Measurements from ENCODE around the gene HOMER1. TPM values are rescaled to one million over a fixed set of nuclear protein-coding genes. Genes with fewer than 3 reads are reported as not detected.

HOMER1 gene
- total and polyA plus RNA-seq, 9 of the 15 experiments (the other 6 are each of a cell fraction or from before 2014, with no cell fraction given), result 6.3 to 39.9 (median 9.9) TPM

GRCh38 chr5:79514391-79515105 is 614 bp upstream of the HOMER1 start (continued):
- TF ChIP-seq ZNF561 (CRISPR knock-in tag; conservative IDR thresholded peaks at IDR 0.05) (no peak), TARDBP (IDR thresholded peaks at IDR 0.05) (peak; percentile 100), MAFK (IDR thresholded peaks at IDR 0.05; ENCODE audit: low read length) (peak; percentile 76), ZNF609 (CRISPR knock-in tag; IDR thresholded peaks at IDR 0.05; ENCODE audit: borderline replicate concordance) (peak; percentile 68; the same call in 1 of the 2 replicates), ZKSCAN1 (IDR thresholded peaks at IDR 0.05; ENCODE audit: low read depth, low read length) (no peak; the same call in 1 of the 2 replicates), STAT5B (CRISPR knock-in tag; IDR thresholded peaks at IDR 0.05) (no peak), MXI1 (IDR thresholded peaks at IDR 0.05; ENCODE audit: low read depth, low read length) (peak; percentile 90), TRIM28 (IDR thresholded peaks at IDR 0.05) (peak; percentile 72; the same call in 1 of the 2 replicates), ZBTB49 (CRISPR knock-in tag; IDR thresholded peaks at IDR 0.05; ENCODE audit: borderline replicate concordance) (no peak), ZNF592 (IDR thresholded peaks at IDR 0.05) (no peak), CSDE1 (IDR thresholded peaks at IDR 0.05) (peak in 1 of 2 experiments; percentile 93; a peak in 2 of 4 replicates), TCF7 (IDR thresholded peaks at IDR 0.05; ENCODE audit: borderline replicate concordance) (no peak; the same call in 1 of the 2 replicates), TAF9B (IDR thresholded peaks at IDR 0.05; ENCODE audit: partially characterized antibody) (peak; percentile 90), PHF8 (IDR thresholded peaks at IDR 0.05; ENCODE audit: borderline replicate concordance, low read length) (peak; percentile 24)
- TF ChIP-seq, protein P1, sequence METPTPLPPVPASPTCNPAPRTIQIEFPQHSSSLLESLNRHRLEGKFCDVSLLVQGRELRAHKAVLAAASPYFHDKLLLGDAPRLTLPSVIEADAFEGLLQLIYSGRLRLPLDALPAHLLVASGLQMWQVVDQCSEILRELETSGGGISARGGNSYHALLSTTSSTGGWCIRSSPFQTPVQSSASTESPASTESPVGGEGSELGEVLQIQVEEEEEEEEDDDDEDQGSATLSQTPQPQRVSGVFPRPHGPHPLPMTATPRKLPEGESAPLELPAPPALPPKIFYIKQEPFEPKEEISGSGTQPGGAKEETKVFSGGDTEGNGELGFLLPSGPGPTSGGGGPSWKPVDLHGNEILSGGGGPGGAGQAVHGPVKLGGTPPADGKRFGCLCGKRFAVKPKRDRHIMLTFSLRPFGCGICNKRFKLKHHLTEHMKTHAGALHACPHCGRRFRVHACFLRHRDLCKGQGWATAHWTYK (CRISPR knock-in tag; IDR thresholded peaks at IDR 0.05), result no peak
